PFSK-1 (cell line): Measurements from ENCODE around the gene CCDC177.

Experiments
- POLR2AphosphoS5 ChIP-seq: IDR thresholded peaks from 2 replicates; pipeline ENCODE4 v1.6.1; 2012; ENCODE audit warnings: low read depth, mild to moderate bottlenecking, control low read depth, low read length, moderate library complexity
- SIN3A ChIP-seq: IDR thresholded peaks from 2 replicates; pipeline ENCODE4 v1.6.1; 2012; ENCODE audit warnings: mild to moderate bottlenecking, low read length, moderate library complexity, borderline replicate concordance; ENCODE audit not compliant: insufficient read depth
- TAF1 ChIP-seq: IDR thresholded peaks from 2 replicates; pipeline ENCODE4 v1.6.1; 2012; ENCODE audit warnings: low read length, control low read depth, borderline replicate concordance; ENCODE audit not compliant: insufficient read depth
- TF ChIP-seq, protein P1 (sequence below), 2 experiments: IDR thresholded peaks; 2 replicates each; pipeline versions ENCODE4 v1.6.1 to v1.8.0; 2011 to 2012; ENCODE audit warnings: low read depth in 2 of 2, low read length in 2 of 2, control low read depth in 1 of 2, inconsistent platforms in 1 of 2, mild to moderate bottlenecking in 1 of 2, moderate library complexity in 1 of 2; ENCODE audit not compliant: insufficient read depth in 1 of 2

DNA sequence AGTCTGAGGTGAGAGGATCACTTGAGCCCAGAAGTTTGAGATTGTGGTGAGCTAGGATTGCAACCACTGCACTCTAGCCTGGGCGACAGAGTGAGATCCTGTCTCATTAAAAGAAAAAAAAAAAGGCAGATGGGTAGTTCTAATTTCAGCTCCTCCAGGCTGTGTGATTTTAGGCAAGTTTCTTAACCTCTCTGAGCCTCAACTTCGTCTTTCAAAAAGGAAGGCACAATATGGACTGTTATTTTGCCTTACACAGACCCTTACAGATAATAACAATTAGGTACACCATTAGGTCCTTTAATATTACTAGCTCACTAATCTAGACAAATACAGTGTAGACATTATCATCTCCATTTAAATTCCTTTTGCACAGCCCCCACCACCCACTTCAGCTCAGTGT is 4.8 kb upstream of the CCDC177 start:
- no peak for TF ChIP-seq SIN3A
- TF ChIP-seq TAF1: no peak
- no peak for TF ChIP-seq POLR2AphosphoS5
- TF ChIP-seq, protein P1, sequence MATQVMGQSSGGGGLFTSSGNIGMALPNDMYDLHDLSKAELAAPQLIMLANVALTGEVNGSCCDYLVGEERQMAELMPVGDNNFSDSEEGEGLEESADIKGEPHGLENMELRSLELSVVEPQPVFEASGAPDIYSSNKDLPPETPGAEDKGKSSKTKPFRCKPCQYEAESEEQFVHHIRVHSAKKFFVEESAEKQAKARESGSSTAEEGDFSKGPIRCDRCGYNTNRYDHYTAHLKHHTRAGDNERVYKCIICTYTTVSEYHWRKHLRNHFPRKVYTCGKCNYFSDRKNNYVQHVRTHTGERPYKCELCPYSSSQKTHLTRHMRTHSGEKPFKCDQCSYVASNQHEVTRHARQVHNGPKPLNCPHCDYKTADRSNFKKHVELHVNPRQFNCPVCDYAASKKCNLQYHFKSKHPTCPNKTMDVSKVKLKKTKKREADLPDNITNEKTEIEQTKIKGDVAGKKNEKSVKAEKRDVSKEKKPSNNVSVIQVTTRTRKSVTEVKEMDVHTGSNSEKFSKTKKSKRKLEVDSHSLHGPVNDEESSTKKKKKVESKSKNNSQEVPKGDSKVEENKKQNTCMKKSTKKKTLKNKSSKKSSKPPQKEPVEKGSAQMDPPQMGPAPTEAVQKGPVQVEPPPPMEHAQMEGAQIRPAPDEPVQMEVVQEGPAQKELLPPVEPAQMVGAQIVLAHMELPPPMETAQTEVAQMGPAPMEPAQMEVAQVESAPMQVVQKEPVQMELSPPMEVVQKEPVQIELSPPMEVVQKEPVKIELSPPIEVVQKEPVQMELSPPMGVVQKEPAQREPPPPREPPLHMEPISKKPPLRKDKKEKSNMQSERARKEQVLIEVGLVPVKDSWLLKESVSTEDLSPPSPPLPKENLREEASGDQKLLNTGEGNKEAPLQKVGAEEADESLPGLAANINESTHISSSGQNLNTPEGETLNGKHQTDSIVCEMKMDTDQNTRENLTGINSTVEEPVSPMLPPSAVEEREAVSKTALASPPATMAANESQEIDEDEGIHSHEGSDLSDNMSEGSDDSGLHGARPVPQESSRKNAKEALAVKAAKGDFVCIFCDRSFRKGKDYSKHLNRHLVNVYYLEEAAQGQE (IDR thresholded peaks at IDR 0.05; ENCODE audit: insufficient read depth in 1 of 2, low read depth in 2 of 2, low read length in 2 of 2): no peak
